Activated CD8-positive, alpha-beta memory T cell treated with anti-CD3 and anti-CD28 coated beads, Interleukin-2, amount 10 ng/mL, durations not matched to agents 7 days and 5 days (primary cell): ENCODE data around the gene SF3A1. TPM values are rescaled to one million over a fixed set of nuclear protein-coding genes. Genes with fewer than 3 reads are reported as not detected.

Source experiments
- ATAC-seq: fragments of 150-1000 bp; cut with Tn5 transposase; one replicate; pipeline ENCODE4 v1.10.0; 2021; ENCODE audit warnings: moderate library complexity
- CTCF ChIA-PET: fragments of 350-600 bp; sonication (Branson Sonifier 250); formaldehyde crosslinking; loops from one replicate; lab custom pipeline; 2021; ENCODE audit warnings: antibody characterized with exemption; lab: Charles Lee
- DNase-seq: peaks from one replicate; pipeline ENCODE4 v3.0.0-alpha.2; 2020
- H3K27ac Mint-ChIP-seq: one replicate; pipeline ENCODE4 v1.8.0; 2021; ENCODE audit warnings: mild to moderate bottlenecking, mixed read lengths
- H3K27me3 Mint-ChIP-seq: one replicate; pipeline ENCODE4 v1.8.0; 2021; ENCODE audit warnings: mixed read lengths
- H3K36me3 Mint-ChIP-seq: one replicate; pipeline ENCODE4 v1.8.0; 2021; ENCODE audit warnings: mild to moderate bottlenecking, mixed read lengths
- H3K4me1 Mint-ChIP-seq: one replicate; pipeline ENCODE4 v1.8.0; 2021; ENCODE audit warnings: mixed read lengths
- H3K4me3 Mint-ChIP-seq: one replicate; pipeline ENCODE4 v1.8.0; 2021; ENCODE audit warnings: mild to moderate bottlenecking, moderate library complexity, mixed read lengths
- H3K9me3 Mint-ChIP-seq: one replicate; pipeline ENCODE4 v1.8.0; 2022; ENCODE audit warnings: low read depth, mixed read lengths
- total RNA-seq, 2 experiments: library from RNA; stranded (reverse); gene quantifications; one replicate each; pipeline ENCODE4 v1.2.3, GENCODE V29; 2021

Gene SF3A1
- total RNA-seq, 2 experiments from 2014 or later = 214 to 267 TPM

DNA sequence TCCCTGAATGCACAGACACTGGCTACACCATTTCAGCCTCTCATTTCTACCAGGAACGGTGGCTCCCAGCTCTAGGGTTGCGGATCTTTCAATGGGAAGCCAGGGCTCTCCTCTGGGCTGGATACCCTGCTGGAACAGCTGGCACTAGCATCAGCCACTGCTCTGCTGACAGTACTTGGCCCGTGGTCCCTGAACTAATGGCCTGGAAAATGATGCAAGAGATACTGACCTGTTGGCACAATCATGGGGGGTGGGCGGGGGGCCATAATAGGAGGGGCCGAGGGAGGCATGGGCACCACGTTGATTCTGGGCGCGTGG lies 19.3 kb downstream of the SF3A1 start:
- no peak for DNase-seq
- Mint-ChIP-seq H3K9me3 (no peaks in the 10 kb centered on the region), H3K36me3 (peaks cover 86% of the 10 kb centered on the region), H3K4me3 (no peak overlapping the region), H3K27me3 (no peaks in the 10 kb centered on the region), H3K27ac (no peak overlapping the region), H3K4me1 (peaks cover 26% of the 10 kb centered on the region)
- CTCF ChIA-PET = no interaction called here
- no peak for ATAC-seq

DNA sequence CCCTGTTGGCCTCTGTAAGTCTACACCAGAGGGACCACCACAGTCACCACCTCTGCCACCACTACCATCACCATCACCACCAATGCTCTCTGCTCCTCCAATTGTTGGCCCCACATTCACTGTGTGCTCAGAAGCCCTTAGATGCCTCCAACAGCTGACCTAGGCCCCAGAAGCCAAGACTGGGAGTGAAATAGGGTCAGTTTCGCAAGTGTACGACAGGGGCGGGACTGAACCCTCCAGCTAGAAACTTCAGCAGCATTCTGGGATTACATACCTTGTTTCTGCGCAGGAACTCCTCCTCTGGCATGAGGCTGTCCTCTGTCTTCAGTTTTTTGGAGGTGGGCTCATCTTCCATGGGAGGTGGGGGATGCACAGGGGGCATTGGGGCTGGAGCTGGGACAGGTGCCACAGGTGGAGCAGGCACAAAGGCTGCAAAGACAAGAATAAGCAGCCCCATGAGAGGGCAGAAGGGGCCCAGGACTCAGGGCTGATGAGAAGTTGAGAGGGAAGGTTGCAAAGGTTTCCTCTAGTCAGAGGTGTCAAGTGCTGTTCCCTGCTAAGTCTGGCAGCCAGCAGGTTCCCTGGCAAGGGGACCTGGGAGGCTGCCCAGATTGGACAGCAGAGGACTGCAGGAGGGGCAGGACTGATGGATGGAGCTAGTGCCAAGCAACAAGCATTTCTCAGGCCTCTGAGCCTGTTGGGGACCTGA lies 19.8 kb downstream of the SF3A1 start:
- no peaks in the 10 kb centered on the region for H3K9me3 Mint-ChIP-seq
- H3K27ac Mint-ChIP-seq = peak overlapping the region; percentile 8
- H3K27me3 Mint-ChIP-seq = no peaks in the 10 kb centered on the region
- DNase-seq (no peak), ATAC-seq (no peak)
- no peak overlapping the region for H3K4me3 Mint-ChIP-seq
- peaks cover 84% of the 10 kb centered on the region for H3K36me3 Mint-ChIP-seq
- CTCF ChIA-PET = interaction anchor here (1.1 kb wide), 1 partner anchor 49 kb away, joined by 6 read pairs; no protein-coding TSS in a partner anchor
- H3K4me1 Mint-ChIP-seq = peaks cover 28% of the 10 kb centered on the region

DNA sequence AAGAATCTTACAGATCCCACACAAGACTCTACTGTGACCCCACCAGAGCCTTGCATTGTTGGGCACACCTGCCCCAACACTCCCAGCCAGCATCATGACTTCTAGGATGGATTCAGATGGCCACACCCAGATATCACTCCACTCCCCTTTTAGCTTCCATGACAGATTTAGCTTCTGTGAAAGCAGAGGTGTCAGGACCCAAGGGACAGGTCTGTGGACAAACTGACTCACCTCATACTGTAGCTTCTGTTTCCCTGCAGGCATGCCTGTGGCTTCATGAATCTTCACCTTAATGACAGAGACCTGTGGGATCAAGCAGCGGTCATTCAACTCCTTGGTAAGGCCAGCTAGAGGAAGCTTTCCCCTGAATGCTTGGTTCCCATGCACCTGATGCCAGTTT lies 21.5 kb downstream of the SF3A1 start:
- DNase-seq (no peak), ATAC-seq (no peak)
- H3K4me1 Mint-ChIP-seq = peaks cover 28% of the 10 kb centered on the region

DNA sequence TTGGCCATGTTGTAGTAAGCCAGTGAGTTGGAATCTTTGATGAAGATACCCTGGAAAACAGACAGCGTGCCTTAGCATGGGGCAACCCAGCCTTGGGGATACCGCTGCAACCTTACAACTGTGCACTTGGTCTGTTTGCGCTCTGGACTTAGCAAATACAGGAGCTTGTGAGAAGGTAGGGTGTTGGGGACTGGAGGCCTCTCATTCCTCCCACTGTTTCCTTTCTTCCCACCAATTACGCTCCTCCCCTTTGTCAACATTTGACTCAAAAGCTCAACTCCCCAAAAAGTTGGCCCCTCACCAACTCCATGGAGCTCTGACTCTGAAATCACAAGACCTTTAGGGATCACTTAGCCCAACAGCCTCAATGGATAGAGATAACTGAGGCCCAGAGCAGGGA lies 22.0 kb downstream of the SF3A1 start:
- Mint-ChIP-seq H3K9me3 (no peaks in the 10 kb centered on the region), H3K27me3 (no peaks in the 10 kb centered on the region), H3K36me3 (peaks cover 73% of the 10 kb centered on the region), H3K4me1 (peaks cover 28% of the 10 kb centered on the region), H3K4me3 (no peak overlapping the region), H3K27ac (no peak overlapping the region)
- DNase-seq (no peak), ATAC-seq (no peak)
- CTCF ChIA-PET = interaction anchor here (1.0 to 1.4 kb wide), 2 partner anchors 22 to 24 kb away, joined by 3 to 5 read pairs; partner anchors contain the start of genes CCDC157 and SF3A1

More for the DNA sequence above, 21.5 kb downstream of the SF3A1 start:
- CTCF ChIA-PET = interaction anchor here (1.0 to 1.4 kb wide), 2 partner anchors 21 to 25 kb away, joined by 3 to 5 read pairs; partner anchors contain the start of genes CCDC157 and SF3A1
- Mint-ChIP-seq H3K4me3 (no peak overlapping the region), H3K27ac (no peak overlapping the region), H3K36me3 (peaks cover 79% of the 10 kb centered on the region), H3K9me3 (no peaks in the 10 kb centered on the region), H3K27me3 (no peaks in the 10 kb centered on the region)

DNA sequence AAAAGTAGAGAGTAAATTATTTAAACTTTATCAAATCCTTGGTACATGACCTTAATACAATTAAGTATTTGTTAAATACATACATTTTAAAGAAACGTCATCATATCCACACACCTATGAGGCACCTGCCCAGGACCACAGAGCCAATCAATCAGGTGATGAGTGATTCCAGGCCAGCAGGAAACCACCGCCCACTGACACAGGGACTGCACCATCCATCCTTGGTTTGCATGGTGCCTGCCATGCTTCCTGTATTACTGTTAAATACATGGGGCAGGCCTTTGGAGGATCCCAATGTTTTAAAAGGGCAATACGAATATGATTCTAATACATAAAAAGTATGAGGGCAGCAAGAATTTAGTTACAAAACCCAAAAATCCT lies 23.0 kb downstream of the SF3A1 start:
- no peak for DNase-seq
- H3K9me3 Mint-ChIP-seq = no peaks in the 10 kb centered on the region
- H3K4me1 Mint-ChIP-seq = peaks cover 28% of the 10 kb centered on the region
- no peaks in the 10 kb centered on the region for H3K27me3 Mint-ChIP-seq
- H3K4me3 Mint-ChIP-seq = no peak overlapping the region
- no peak overlapping the region for H3K27ac Mint-ChIP-seq
- H3K36me3 Mint-ChIP-seq = peaks cover 64% of the 10 kb centered on the region
- no peak for ATAC-seq
- CTCF ChIA-PET = interaction anchor here (1.6 to 2.5 kb wide), 2 partner anchors 23 to 46 kb away, joined by 3 to 22 read pairs; partner anchors contain the start of genes CCDC157 and SF3A1

DNA sequence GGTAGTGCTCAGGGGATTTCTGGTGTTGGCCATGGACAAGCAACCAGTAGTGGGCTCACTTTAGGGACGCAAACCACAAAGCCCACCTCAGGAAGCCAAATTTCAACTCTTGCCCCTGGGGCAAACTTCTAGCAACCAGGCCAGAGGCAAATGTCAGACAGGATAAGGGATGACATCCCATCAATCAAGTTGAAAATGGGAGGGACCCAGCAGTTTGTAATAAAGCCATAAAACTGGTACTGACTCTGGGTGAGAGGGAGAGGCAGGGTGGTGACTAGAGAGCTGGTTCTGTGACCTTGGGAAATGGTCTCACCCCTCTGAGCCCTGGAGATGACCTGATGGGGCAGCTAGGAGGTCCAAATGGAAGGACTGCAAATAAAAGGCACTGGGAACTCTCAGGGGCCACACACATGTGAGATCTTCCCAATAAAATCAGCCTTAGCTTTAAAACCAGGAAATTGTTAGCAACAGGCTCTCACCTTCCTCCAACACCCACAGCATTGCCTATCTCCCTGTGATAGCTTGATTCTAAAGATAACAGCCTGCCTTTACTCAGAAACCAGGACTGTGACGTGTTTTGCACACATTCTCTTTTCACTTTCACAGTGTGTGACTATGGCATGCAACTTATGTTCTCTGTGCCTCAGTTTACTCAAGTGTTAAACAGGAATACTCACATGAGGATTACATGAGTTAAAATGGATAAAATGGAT lies 23.5 kb downstream of the SF3A1 start:
- H3K27ac Mint-ChIP-seq = peak overlapping the region; percentile 47
- H3K9me3 Mint-ChIP-seq = no peaks in the 10 kb centered on the region
- peaks cover 60% of the 10 kb centered on the region for H3K36me3 Mint-ChIP-seq
- ATAC-seq = no peak
- no peak for DNase-seq
- H3K4me1 Mint-ChIP-seq = peaks cover 28% of the 10 kb centered on the region
- H3K4me3 Mint-ChIP-seq = no peak overlapping the region
- no peaks in the 10 kb centered on the region for H3K27me3 Mint-ChIP-seq
- CTCF ChIA-PET = interaction anchor here (1.6 to 2.5 kb wide), 3 partner anchors 24 to 54 kb away, joined by 3 to 22 read pairs (median 4); partner anchors contain the start of genes CCDC157, RNF215 and SF3A1

DNA sequence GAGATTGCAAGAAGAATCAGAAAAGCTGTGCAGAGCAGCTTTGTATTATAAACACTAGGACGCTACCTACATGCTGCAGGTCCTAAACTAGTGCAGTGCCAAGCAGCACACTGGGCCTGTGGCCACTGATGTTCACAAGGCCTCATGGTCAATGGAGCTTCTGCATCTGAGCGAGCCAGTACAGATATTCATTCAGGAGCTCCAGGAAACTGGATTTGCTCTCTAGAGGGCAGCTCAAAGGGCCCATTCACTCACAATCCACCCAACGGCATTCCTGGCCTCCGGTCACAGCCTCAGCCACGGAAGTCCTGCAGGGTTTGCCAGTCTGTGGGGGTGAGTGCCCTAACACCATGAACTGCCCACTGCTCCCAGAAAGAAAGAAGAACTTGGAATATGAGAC lies 24.1 kb downstream of the SF3A1 start:
- H3K4me1 Mint-ChIP-seq = peaks cover 32% of the 10 kb centered on the region
- no peak for DNase-seq
- peak overlapping the region; percentile 47 for H3K27ac Mint-ChIP-seq
- no peak overlapping the region for H3K4me3 Mint-ChIP-seq
- no peaks in the 10 kb centered on the region for H3K27me3 Mint-ChIP-seq
- peaks cover 55% of the 10 kb centered on the region for H3K36me3 Mint-ChIP-seq
- CTCF ChIA-PET = interaction anchor here (1.6 to 2.5 kb wide), 3 partner anchors 24 to 55 kb away, joined by 3 to 22 read pairs (median 4); partner anchors contain the start of genes CCDC157, RNF215 and SF3A1
- no peak for ATAC-seq
- H3K9me3 Mint-ChIP-seq = no peaks in the 10 kb centered on the region

GRCh38 chr22:30328466-30329049 lies 28.1 kb downstream of the SF3A1 start:
- Mint-ChIP-seq H3K9me3 (no peaks in the 10 kb centered on the region), H3K4me3 (no peak overlapping the region), H3K36me3 (peaks cover 35% of the 10 kb centered on the region), H3K27ac (peak overlapping the region; percentile 68), H3K4me1 (peaks cover 45% of the 10 kb centered on the region), H3K27me3 (no peaks in the 10 kb centered on the region)
- CTCF ChIA-PET = interaction anchor here (1.1 to 7.4 kb wide), 4 partner anchors 15 to 61 kb away, joined by 3 to 81 read pairs (median 20); partner anchors contain the start of gene CASTOR1
- ATAC-seq (no peak), DNase-seq (no peak)

GRCh38 chr22:30327864-30328345 lies 28.8 kb downstream of the SF3A1 start:
- H3K27ac Mint-ChIP-seq = peak overlapping the region; percentile 76
- no peak for ATAC-seq
- CTCF ChIA-PET = interaction anchor here (1.0 to 7.4 kb wide), 6 partner anchors 12 to 66 kb away, joined by 3 to 81 read pairs (median 7); partner anchors contain the start of gene CASTOR1
- DNase-seq = no peak
- H3K9me3 Mint-ChIP-seq = no peaks in the 10 kb centered on the region
- H3K4me3 Mint-ChIP-seq = peak overlapping the region; percentile 88
- peaks cover 45% of the 10 kb centered on the region for H3K4me1 Mint-ChIP-seq
- H3K27me3 Mint-ChIP-seq = no peaks in the 10 kb centered on the region
- peaks cover 36% of the 10 kb centered on the region for H3K36me3 Mint-ChIP-seq

DNA sequence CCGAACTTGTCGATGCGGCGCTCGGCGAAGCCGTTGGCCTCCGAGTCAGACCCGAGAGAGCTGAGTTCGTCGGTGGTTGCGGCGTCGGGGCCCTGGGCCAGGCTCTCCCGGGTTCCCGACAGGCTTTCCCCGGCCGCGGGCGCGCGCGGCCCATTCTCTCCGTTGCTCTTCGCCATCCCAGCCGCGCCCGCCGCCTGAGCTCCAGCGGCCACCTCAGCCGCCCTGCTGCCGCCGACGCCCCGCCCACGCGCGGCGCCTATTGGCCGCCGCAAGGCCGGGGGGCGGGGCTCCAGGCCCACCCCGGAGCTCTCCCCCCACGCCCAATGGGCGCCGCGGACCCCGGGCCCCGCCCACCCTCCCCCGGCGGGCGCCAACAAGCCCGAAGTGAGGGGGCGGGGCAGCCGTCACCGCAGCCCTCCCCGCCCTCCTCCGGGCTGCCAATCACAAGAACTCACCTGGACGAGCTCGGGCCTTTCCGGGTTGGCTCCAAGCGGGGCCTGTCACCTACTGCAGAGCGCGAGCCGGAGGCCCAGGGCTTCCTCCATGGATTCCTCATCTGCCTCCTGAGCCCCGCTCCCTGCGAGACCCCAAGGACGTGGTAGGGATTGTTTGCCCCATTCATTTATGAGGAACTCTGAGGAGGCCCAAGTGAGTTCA lies 29.9 kb downstream of the SF3A1 start, which contains the start of gene TBC1D10A:
Gene TBC1D10A, minus strand, starts transcription at position 236 of the 657 bp plus-strand sequence. Its CDS starts 60 bp downstream, at position 176.
- Mint-ChIP-seq H3K4me1 (peaks cover 42% of the 10 kb centered on the region), H3K9me3 (no peaks in the 10 kb centered on the region), H3K27ac (peak within 1 kb of the TSS; percentile 80), H3K36me3 (peaks cover 32% of the 10 kb centered on the region), H3K4me3 (peak within 1 kb of the TSS; percentile 88), H3K27me3 (no peaks in the 10 kb centered on the region)
- CTCF ChIA-PET = interaction anchor here (0.7 to 7.4 kb wide), 10 partner anchors 13 to 219 kb away, joined by 3 to 81 read pairs (median 4); partner anchors contain the start of gene CASTOR1
- peak; percentile 90 for ATAC-seq
- peak; percentile 95 for DNase-seq

- peak; percentile 62 for DNase-seq
- no peaks in the 10 kb centered on the region for H3K9me3 Mint-ChIP-seq
- peak overlapping the region; percentile 88 for H3K4me3 Mint-ChIP-seq
- peak overlapping the region; percentile 80 for H3K27ac Mint-ChIP-seq
- peaks cover 33% of the 10 kb centered on the region for H3K36me3 Mint-ChIP-seq
- peak; percentile 42 for ATAC-seq
- peaks cover 45% of the 10 kb centered on the region for H3K4me1 Mint-ChIP-seq
- no peaks in the 10 kb centered on the region for H3K27me3 Mint-ChIP-seq
- CTCF ChIA-PET = interaction anchor here (0.7 to 7.4 kb wide), 8 partner anchors 13 to 71 kb away, joined by 3 to 81 read pairs (median 6); partner anchors contain the start of genes CASTOR1 and RNF215
Observed at GRCh38 chr22:30326255-30326705, 30.4 kb downstream of the SF3A1 start.

DNA sequence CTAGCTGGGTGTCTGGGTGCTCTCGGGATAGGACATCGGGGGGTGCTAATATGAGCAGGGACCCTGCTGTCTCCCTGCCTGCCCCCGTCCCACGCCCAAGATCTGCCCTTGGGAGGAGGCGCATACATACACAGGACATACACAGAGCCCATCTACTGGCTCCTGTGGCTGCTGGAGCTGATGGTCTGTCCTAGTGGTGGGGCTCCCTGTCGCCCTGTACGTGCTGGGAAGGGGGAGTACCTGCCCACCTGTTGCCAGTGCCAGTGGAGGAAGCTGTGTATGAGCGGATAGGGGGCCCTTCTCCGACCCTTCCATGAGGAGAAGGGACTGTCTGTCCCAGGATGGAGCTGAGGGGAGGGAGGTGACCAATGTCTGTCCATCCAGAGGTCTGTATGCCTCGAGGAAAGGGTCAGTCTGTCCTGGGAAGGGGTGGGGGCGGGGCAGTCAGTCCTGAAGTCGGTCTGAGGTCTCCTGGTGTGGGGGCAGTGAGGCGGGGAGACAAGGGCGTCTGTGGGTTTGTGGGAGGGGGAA lies 30.9 kb downstream of the SF3A1 start:
- H3K36me3 Mint-ChIP-seq = peaks cover 32% of the 10 kb centered on the region
- H3K4me3 Mint-ChIP-seq = peak overlapping the region; percentile 88
- DNase-seq = no peak
- CTCF ChIA-PET = interaction anchor here (1.1 to 7.4 kb wide), 4 partner anchors 13 to 62 kb away, joined by 4 to 81 read pairs (median 22); partner anchors contain the start of genes CASTOR1 and RNF215
- no peak for ATAC-seq
- no peaks in the 10 kb centered on the region for H3K9me3 Mint-ChIP-seq
- H3K4me1 Mint-ChIP-seq = peaks cover 45% of the 10 kb centered on the region
- no peaks in the 10 kb centered on the region for H3K27me3 Mint-ChIP-seq
- peak overlapping the region; percentile 80 for H3K27ac Mint-ChIP-seq
